IgD-negative memory B cell (primary cell): ENCODE results near the gene SRL. TPM values are rescaled to one million over a fixed set of nuclear protein-coding genes. Genes with fewer than 3 reads are reported as not detected.

ENCODE experiments used
- H3K27ac Mint-ChIP-seq, 3 donors: one replicate each; pipeline ENCODE4 v1.8.0; 2020 to 2022; ENCODE audit warnings: mild to moderate bottlenecking in 3 of 3, mixed read lengths in 3 of 3, moderate library complexity in 1 of 3
- H3K27me3 Mint-ChIP-seq: one replicate; pipeline ENCODE4 v1.8.0; 2021; ENCODE audit warnings: mixed read lengths
- H3K36me3 Mint-ChIP-seq: one replicate; pipeline ENCODE4 v1.8.0; 2020; ENCODE audit warnings: mild to moderate bottlenecking, mixed read lengths
- H3K4me1 Mint-ChIP-seq, 3 donors: one replicate each; pipeline ENCODE4 v1.8.0; 2020 to 2022; ENCODE audit warnings: mixed read lengths in 3 of 3, mild to moderate bottlenecking in 1 of 3
- H3K4me3 Mint-ChIP-seq, 4 donors: one replicate each; pipeline ENCODE4 v1.8.0; 2020 to 2022; ENCODE audit warnings: mild to moderate bottlenecking in 4 of 4, mixed read lengths in 4 of 4, moderate library complexity in 3 of 4
- H3K9me3 Mint-ChIP-seq, 3 donors: one replicate each; pipeline ENCODE4 v1.8.0; 2020 to 2021; ENCODE audit warnings: mixed read lengths in 3 of 3, mild to moderate bottlenecking in 1 of 3
- polyA plus RNA-seq: library from polyadenylated mRNA; unstranded; fragments of 300-500 nt; fragmentation: Illumina TruSeq; gene quantifications from one replicate; pipeline ENCODE4 v1.2.3, GENCODE V29; 2021

The SRL gene
- polyA plus RNA-seq, 1 donor from 2014 or later, result not detected

DNA sequence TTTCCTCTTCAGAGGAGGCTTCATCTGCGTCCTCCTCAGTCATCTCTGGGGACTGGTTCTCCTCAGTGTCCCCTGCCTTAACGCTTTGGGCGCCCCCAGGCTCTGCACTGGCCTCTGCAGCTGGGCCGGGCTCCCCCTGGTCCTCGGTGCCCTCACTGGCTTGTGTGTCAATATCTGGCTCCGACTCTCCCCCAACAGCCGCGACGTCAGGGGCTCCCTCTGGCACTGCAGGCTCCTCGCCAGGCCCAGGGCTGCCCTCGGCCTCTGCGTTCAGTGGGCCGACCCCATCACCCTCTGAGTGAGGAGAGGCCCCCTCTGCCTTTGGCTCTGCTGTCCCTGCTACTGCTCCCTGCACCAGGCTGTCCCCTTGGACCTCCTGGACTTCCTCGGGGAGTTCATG lies 34.7 kb downstream of the SRL start:
- Mint-ChIP-seq H3K27me3 (peaks cover 4% of the 10 kb centered on the region), H3K9me3 (no peaks in the 10 kb centered on the region), H3K4me3 (peak overlapping the region in 1 of 4 donors; percentile 71), H3K27ac (no peak overlapping the region), H3K4me1 (peaks cover 0 to 3% (median 0%) of the 10 kb centered on the region in 3 donors), H3K36me3 (no peaks in the 10 kb centered on the region)

DNA sequence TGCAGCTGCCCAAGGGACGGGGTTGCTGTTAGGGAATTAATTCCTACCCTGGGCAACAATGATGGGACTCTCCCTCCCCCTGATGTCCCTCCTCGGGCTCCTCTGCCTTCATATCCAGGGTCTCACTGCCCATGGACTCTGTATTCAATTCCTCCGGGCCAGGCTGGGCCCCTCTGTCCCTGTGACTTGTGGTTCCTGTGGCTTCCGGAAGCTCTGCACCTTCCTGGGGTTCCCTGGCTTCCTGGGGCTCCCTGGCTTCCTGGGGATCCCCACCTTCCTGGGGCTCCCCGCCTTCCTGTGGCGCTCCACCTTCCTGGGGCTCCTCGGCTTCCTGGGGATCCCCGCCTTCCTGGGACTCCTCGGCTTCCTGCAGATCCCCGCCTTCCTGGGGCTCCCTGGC lies 35.2 kb downstream of the SRL start:
- H3K36me3 Mint-ChIP-seq, result no peaks in the 10 kb centered on the region
- H3K9me3 Mint-ChIP-seq, result no peaks in the 10 kb centered on the region
- H3K4me3 Mint-ChIP-seq, result no peak overlapping the region
- peaks cover 4% of the 10 kb centered on the region for H3K27me3 Mint-ChIP-seq
- no peak overlapping the region for H3K27ac Mint-ChIP-seq
- peaks cover 0 to 3% (median 0%) of the 10 kb centered on the region in 3 donors for H3K4me1 Mint-ChIP-seq

DNA sequence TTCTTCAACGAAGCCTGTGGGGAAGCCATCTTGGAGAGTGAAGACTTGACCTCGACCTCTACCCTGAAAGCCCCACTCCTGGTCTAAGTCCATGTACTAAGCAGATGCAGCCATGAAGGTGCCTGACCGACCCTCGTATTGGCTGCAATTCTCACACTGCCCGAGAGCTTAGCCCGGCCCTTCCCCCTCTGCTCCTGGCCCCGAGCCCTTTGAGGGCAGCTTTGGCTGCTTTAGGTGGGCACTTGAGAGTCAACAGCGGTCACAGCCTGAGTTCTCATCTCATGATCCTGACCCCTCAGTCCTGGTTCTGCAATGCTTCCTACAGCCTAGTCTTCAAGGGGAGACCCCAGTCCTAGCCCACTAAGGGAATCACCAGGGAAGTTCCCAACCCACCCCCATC lies 35.9 kb downstream of the SRL start:
- H3K27me3 Mint-ChIP-seq, result peaks cover 4% of the 10 kb centered on the region
- H3K4me3 Mint-ChIP-seq, result no peak overlapping the region
- peaks cover 0 to 3% (median 0%) of the 10 kb centered on the region in 3 donors for H3K4me1 Mint-ChIP-seq
- H3K36me3 Mint-ChIP-seq, result no peaks in the 10 kb centered on the region
- no peak overlapping the region for H3K27ac Mint-ChIP-seq
- no peaks in the 10 kb centered on the region for H3K9me3 Mint-ChIP-seq

DNA sequence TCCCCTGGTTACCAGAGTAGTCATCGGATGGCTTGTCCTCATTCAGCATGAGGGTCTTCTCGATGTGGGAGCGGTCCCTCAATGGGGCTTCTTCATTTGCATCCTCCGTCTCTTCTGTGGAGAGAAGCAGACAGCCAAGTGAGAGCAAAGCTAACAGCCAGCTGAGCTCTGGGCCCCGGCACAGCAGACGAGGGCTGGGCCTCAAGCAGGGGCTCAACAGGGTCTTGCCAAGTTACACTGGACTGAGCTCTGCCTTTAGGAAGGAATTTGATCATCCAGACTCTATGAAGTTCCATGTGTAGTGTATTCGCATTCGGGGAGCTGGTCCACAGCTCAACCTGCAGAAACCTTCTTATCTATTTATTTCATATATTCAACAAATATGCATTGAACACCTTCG lies 37.4 kb downstream of the SRL start:
- Mint-ChIP-seq H3K27ac (no peak overlapping the region), H3K4me3 (no peak overlapping the region), H3K27me3 (peaks cover 10% of the 10 kb centered on the region), H3K4me1 (peaks cover 0 to 3% (median 0%) of the 10 kb centered on the region in 3 donors), H3K9me3 (no peaks in the 10 kb centered on the region), H3K36me3 (no peaks in the 10 kb centered on the region)

DNA sequence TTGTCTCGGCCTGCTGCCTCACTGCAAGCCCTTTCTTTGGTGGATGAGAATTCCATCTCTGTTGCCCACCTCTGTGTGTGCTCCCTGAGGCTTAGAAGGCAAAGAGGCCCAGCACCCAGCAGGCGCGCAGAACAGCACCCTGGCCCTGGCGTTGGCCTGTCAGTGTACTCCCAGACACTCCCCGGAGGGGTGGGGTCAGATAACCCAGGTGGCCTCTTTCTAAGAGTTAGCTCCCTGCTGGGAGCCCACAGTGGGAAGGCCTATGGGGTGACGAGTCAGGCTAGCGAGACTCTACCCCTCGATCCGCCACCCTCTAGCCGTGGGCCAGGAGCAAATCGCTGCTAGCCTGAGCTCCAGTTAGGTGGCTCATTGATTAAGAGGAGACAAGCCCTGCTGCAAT lies 38.1 kb downstream of the SRL start:
- H3K9me3 Mint-ChIP-seq, result no peaks in the 10 kb centered on the region
- peaks cover 0 to 3% (median 0%) of the 10 kb centered on the region in 3 donors for H3K4me1 Mint-ChIP-seq
- H3K27me3 Mint-ChIP-seq, result peaks cover 10% of the 10 kb centered on the region
- H3K36me3 Mint-ChIP-seq, result no peaks in the 10 kb centered on the region
- no peak overlapping the region for H3K4me3 Mint-ChIP-seq
- H3K27ac Mint-ChIP-seq, result no peak overlapping the region

DNA sequence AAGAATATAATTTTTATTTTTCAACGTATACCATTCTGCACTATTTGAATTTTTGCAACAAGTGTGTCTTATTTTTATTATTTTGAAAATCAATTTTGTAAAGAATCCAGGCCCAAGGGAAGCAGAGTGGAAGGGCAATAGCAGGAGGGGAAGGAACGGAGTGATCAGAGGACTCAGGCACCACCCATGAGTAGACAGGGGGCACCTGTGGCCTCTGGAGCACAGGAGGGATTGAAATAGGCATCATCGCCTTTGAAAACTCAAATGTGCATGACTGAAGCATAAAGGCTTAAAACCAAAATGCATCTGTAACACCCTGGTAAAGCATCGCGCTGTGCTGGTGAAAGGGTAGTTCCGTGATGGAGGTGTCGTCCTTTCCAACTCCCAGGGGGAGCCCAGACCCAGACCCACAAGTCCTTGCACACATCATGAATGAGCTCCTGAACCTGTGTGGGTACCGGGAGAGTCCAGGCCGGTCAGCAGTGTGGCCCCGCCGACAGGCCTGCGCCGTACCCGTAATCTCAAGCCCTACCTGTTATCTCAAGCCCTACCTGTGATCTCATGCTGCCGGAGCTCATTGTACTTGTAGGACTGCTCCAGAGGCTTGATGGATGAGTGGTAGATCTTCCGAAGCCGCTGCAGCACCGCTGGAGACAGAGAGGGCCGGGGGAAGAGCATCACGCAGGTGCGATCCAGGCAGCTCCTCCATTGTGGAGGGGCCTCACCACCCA lies 39.1 kb downstream of the SRL start:
- peaks cover 6% of the 10 kb centered on the region for H3K27me3 Mint-ChIP-seq
- no peak overlapping the region for H3K27ac Mint-ChIP-seq
- no peak overlapping the region for H3K4me3 Mint-ChIP-seq
- no peaks in the 10 kb centered on the region for H3K36me3 Mint-ChIP-seq
- peaks cover 0 to 3% (median 0%) of the 10 kb centered on the region in 3 donors for H3K4me1 Mint-ChIP-seq
- H3K9me3 Mint-ChIP-seq, result no peaks in the 10 kb centered on the region

DNA sequence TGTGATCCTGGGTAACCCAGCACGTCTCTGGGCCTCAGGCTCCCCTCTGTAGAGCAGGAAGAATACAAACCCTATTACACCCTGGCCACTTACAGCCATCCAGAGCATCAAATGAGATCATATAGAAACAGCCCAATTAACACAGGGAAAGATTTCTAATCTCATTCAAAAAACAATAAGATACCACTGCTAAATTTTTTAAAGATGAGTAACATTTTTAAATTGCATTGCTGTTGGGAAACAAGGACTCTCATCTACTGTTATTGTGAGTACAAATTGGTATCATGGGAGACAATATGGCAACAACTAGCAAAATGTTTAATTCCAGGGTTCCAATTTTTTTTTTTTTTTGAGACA lies 41.1 kb downstream of the SRL start:
- Mint-ChIP-seq H3K27ac (peak overlapping the region in 1 of 3 donors; percentile 39), H3K4me1 (peaks cover 0 to 1% (median 0%) of the 10 kb centered on the region in 3 donors), H3K27me3 (peaks cover 6% of the 10 kb centered on the region), H3K4me3 (no peak overlapping the region), H3K36me3 (no peaks in the 10 kb centered on the region), H3K9me3 (no peaks in the 10 kb centered on the region)

DNA sequence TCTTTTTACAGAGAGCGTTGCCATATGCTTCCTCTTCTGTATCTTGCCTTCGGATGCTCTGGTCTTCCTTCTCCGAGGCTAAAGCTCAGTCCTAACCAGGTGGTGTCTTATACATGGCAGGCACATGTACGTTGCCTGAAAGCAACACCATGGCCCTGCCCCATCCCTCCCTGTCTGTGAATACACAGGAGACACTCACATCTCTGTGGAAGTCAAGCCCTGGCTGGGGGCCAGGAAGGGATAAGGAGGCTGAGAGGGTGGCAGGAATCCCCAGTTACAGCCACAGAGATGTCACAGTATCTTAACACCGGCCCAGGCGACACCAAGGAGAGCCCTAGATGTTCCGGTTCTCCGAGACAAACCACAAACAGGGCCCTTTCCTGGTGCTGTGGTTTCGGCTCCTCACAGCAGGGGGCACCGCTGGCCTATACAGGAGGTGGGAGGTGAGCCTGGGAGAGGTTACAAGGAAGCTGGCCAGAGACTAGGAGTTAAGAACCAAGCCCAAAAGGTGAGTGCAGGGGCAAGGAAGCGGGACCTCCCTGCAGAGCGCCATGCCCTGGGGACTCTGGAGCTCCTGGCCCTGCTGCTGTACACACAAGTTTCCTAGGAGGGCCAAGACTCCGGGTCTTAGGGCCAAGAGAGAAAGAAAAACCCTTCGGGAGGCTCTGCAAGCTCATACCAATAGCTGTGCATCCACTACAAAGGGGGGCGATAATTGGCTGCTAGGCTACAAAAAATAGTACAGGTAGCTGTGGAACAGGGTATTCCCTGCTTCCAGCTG lies 41.7 kb downstream of the SRL start:
- H3K4me1 Mint-ChIP-seq, result no peaks in the 10 kb centered on the region
- no peaks in the 10 kb centered on the region for H3K9me3 Mint-ChIP-seq
- peaks cover 6% of the 10 kb centered on the region for H3K27me3 Mint-ChIP-seq
- no peak overlapping the region for H3K4me3 Mint-ChIP-seq
- H3K36me3 Mint-ChIP-seq, result no peaks in the 10 kb centered on the region
- H3K27ac Mint-ChIP-seq, result peak overlapping the region in 1 of 3 donors; percentile 39

DNA sequence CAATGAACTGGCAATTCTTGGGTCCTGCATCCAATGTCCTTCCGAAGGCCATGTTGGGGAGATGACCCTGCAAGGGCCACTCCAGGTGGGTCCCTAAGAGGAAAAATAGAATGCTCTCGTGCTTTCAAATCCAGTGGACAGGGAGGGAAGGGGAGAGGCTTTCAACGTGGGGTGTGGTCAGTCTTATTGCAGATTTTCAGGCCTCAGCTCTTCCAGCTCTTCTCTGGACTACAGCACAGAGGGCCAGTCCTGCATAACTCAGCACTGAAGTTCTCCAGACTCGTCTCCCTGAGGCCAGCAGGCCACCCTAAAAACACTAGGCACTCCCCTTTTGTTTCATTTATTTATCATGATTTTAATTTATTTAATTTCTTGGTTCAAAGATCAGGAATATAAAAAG lies 43.1 kb downstream of the SRL start:
- Mint-ChIP-seq H3K4me3 (no peak overlapping the region), H3K4me1 (no peaks in the 10 kb centered on the region), H3K9me3 (no peaks in the 10 kb centered on the region), H3K27ac (no peak overlapping the region), H3K36me3 (no peaks in the 10 kb centered on the region), H3K27me3 (peaks cover 6% of the 10 kb centered on the region)

DNA sequence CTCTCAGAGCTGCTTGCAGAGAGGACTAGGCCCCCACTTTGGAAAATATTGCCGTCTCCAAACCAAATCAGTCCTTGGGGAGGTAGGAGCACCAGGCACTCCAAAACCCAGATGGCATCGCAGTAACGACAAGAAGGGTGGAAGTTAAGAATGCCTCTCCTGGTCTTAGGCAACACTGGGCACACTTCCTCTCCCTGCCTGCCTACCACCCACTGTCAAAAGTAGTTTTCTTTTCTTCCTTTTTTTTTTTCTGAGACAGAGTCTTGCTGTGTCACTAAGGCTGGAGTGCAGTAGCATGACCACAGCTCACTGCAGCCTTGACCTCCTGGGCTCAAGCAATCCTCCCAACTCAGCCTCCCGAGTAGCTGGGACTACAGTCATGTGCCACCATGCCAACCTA lies 47.2 kb downstream of the SRL start:
- H3K27me3 Mint-ChIP-seq, result peaks cover under 1% of the 10 kb centered on the region
- H3K36me3 Mint-ChIP-seq, result no peaks in the 10 kb centered on the region
- no peak overlapping the region for H3K4me3 Mint-ChIP-seq
- H3K4me1 Mint-ChIP-seq, result no peaks in the 10 kb centered on the region
- no peaks in the 10 kb centered on the region for H3K9me3 Mint-ChIP-seq
- no peak overlapping the region for H3K27ac Mint-ChIP-seq

DNA sequence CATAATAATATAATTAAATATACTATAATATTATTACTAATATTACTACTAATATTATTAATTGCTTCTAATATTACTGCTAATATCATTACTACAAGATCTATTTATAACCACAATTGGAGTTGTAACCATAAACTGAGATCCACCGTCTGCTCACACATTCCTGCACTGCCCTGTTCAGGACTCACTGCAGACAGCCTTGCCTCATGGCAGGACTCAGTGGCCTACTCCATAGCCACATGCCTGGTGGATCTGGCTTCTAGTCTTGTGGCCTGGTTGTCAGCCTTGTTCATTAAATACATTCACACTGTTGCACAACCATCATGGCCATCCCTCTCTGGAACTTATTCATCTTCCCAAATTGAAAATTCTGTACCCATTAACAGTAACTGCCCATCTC lies 48.0 kb downstream of the SRL start:
- Mint-ChIP-seq H3K27me3 (peaks cover 5% of the 10 kb centered on the region), H3K4me1 (no peaks in the 10 kb centered on the region), H3K27ac (peak overlapping the region in 1 of 3 donors; percentile 23), H3K9me3 (no peaks in the 10 kb centered on the region), H3K36me3 (no peaks in the 10 kb centered on the region), H3K4me3 (no peak overlapping the region)

DNA sequence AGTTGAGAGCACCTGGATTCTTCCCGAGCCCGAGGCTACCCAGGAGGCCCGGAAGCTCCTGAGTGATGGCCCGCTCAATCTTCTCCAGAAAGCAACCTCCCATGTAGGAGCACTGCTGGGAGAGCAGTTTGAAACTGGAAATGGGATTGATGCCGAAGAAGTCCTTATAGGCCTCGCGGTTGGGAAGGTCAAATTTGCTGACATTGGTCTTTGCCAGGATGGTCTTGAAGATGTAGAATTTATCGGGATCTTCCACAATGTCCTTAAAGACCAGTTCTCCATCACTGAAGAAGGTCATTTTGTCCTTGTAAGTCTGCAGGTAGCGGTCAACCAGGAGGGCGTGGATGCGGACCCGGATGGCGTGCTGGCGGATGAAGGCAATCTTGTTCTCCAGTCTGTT lies 49.7 kb downstream of the SRL start:
- H3K4me3 Mint-ChIP-seq, result no peak overlapping the region
- peaks cover 0 to 2% (median 0%) of the 10 kb centered on the region in 3 donors for H3K4me1 Mint-ChIP-seq
- no peaks in the 10 kb centered on the region for H3K36me3 Mint-ChIP-seq
- H3K27ac Mint-ChIP-seq, result no peak overlapping the region
- no peaks in the 10 kb centered on the region for H3K9me3 Mint-ChIP-seq
- peaks cover 6% of the 10 kb centered on the region for H3K27me3 Mint-ChIP-seq

DNA sequence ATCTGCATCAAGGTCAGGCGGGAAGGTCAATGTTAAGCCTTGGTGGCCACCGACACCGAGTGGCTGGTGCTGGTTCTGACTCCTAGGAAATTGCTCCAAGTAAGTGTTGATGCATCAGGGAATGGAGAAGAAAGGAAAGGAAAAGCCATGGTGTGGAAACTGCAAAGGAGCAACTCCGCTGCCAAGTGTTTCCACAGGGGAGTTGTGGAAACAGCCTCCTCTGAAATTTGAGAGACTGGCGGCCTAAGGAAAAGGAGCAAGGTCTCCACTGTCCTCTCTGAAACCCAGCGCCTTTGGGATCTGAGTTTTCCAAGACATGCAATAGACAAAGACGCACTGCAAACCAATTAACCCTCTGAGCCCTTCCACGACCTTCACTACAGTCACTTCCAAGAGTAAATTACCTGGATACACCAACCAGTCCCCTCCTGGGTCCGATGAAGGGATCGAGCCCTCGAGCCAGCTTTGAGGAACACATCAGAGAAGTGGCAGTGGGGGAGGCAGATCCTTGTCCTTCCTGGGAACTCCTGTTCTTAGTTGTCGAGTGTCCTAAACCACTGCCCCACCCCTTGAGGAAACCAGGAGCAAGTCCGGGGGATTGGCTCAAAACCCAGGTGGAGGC lies 51.1 kb downstream of the SRL start:
- peaks cover 0 to 2% (median 0%) of the 10 kb centered on the region in 3 donors for H3K4me1 Mint-ChIP-seq
- no peak overlapping the region for H3K27ac Mint-ChIP-seq
- no peaks in the 10 kb centered on the region for H3K9me3 Mint-ChIP-seq
- peaks cover 6% of the 10 kb centered on the region for H3K27me3 Mint-ChIP-seq
- no peak overlapping the region for H3K4me3 Mint-ChIP-seq
- H3K36me3 Mint-ChIP-seq, result no peaks in the 10 kb centered on the region

DNA sequence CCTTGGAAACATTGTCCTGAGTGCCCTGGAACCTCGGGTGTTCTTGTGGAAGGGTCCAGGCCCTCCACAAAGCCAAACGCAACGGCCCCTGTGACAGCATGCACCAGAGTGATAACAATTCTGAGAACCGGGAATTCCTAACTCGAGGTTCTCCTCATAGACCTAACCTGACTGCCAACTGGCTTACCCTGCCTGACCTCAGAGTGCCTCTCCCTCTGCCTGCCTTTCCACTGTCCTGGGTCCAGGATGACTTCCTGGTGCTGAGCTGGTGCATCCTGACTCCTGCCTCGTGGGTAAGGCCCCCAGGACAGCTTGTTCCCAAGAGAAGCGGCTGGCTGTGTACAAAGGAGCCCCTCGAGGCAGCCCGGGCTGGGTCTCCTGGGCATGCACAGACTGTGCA lies 51.8 kb downstream of the SRL start:
- H3K4me1 Mint-ChIP-seq, result peaks cover 0 to 2% (median 0%) of the 10 kb centered on the region in 3 donors
- H3K9me3 Mint-ChIP-seq, result no peaks in the 10 kb centered on the region
- H3K4me3 Mint-ChIP-seq, result no peak overlapping the region
- no peaks in the 10 kb centered on the region for H3K36me3 Mint-ChIP-seq
- H3K27me3 Mint-ChIP-seq, result peaks cover 6% of the 10 kb centered on the region
- no peak overlapping the region for H3K27ac Mint-ChIP-seq

DNA sequence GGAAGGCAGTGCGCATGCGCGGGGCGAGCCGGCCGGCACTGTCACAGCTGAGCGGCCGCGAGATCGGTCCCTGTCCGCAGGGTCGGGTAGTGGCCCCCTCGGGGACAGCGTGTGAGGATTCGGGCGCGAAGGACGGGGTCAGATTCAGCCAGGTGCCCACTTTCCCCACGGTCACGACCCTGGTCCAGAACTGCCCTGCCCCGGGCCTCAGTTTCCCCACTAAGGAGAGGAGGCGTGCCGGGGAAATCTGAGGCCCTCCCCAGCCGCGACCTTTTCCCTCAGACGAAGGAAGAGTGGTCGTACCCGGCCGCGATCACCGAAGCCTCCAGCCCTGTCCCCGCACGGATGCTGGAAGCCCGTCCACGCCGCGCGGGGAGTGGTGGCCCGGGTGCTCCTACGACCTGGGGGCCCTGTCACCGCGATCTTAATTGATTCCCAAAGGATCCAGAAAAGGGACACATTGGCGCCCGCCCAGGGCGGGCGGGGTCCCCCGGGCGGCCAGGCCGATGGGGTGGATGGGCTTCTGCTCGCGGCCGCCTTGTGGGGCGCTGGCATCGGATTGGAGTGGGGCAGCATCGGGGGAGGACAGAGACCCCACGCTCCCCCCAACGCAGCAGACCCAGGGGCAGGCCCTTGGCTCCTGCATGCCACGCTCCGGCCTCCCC lies 57.7 kb downstream of the SRL start:
- H3K27ac Mint-ChIP-seq, result peak overlapping the region in 2 of 3 donors; percentile 71 to 83
- H3K27me3 Mint-ChIP-seq, result peaks cover 3% of the 10 kb centered on the region
- no peaks in the 10 kb centered on the region for H3K9me3 Mint-ChIP-seq
- peaks cover 1 to 8% (median 3%) of the 10 kb centered on the region in 3 donors for H3K4me1 Mint-ChIP-seq
- peak overlapping the region; percentile 74 to 94 (median 86) for H3K4me3 Mint-ChIP-seq
- H3K36me3 Mint-ChIP-seq, result no peaks in the 10 kb centered on the region
